ENCODE data around the gene FAM221A. TPM values are rescaled to one million over a fixed set of nuclear protein-coding genes. Genes with fewer than 3 reads are reported as not detected.
"Not testable (repeated sequence)": the region's sequence is repeated elsewhere in the genome, so short reads cannot be mapped to it uniquely, and the experiment has no call there.

FAM221A gene
- 2.7 TPM for total RNA-seq

GRCh38 chr7:23679898-23680413, at the start of gene FAM221A:
Gene FAM221A, plus strand, starts transcription at chr7:23680199. Its CDS starts 20 bp downstream, at chr7:23680219.
- peak; percentile 92 for DNase-seq

- DNase-seq = no peak
These were observed 46.6 kb upstream of the FAM221A start for GRCh38 chr7:23633417-23633816.

GRCh38 chr7:23645822-23646221, 34.2 kb upstream of the FAM221A start:
- no peak for DNase-seq

- no peak for DNase-seq
These were observed 26.1 kb upstream of the FAM221A start for GRCh38 chr7:23653942-23654341.

GRCh38 chr7:23654508-23654907, 25.5 kb upstream of the FAM221A start:
- no peak for DNase-seq

GRCh38 chr7:23655433-23655832, 24.6 kb upstream of the FAM221A start:
- DNase-seq = no peak

- DNase-seq = no peak
These were observed 21.1 kb upstream of the FAM221A start for GRCh38 chr7:23658831-23659427.

GRCh38 chr7:23661385-23661784, 18.6 kb upstream of the FAM221A start:
- DNase-seq = no peak

- peak; percentile 12 for DNase-seq
These were observed 17.6 kb upstream of the FAM221A start for GRCh38 chr7:23662124-23662983.

- no peak for DNase-seq
These were observed 17.1 kb upstream of the FAM221A start for GRCh38 chr7:23662984-23663313.

GRCh38 chr7:23664122-23664521, 15.9 kb upstream of the FAM221A start:
- DNase-seq = no peak

- DNase-seq = no peak
These were observed 8.0 kb upstream of the FAM221A start for GRCh38 chr7:23672033-23672432.

GRCh38 chr7:23680414-23681405, 711 bp downstream of the FAM221A start:
- peak; percentile 73 for DNase-seq

GRCh38 chr7:23684041-23684440, 4.0 kb downstream of the FAM221A start:
- DNase-seq = not testable (repeated sequence)

GRCh38 chr7:23685731-23686130, 5.7 kb downstream of the FAM221A start:
- DNase-seq = peak; percentile 32

GRCh38 chr7:23687011-23687410, 7.0 kb downstream of the FAM221A start:
- no peak for DNase-seq

- DNase-seq = no peak
These were observed 9.2 kb downstream of the FAM221A start for GRCh38 chr7:23689165-23689564.

GRCh38 chr7:23691320-23691719, 11.3 kb downstream of the FAM221A start:
- no peak for DNase-seq

- DNase-seq = no peak
These were observed 13.2 kb downstream of the FAM221A start for GRCh38 chr7:23693224-23693623.

GRCh38 chr7:23696916-23697441, 17.0 kb downstream of the FAM221A start:
- peak; percentile 49 for DNase-seq

- DNase-seq = no peak
These were observed 18.8 kb downstream of the FAM221A start for GRCh38 chr7:23698822-23699221.

- DNase-seq = peak; percentile 41
These were observed 20.0 kb downstream of the FAM221A start for GRCh38 chr7:23700046-23700445.

Data from tongue (tissue), 2 donors.